K562 (cell line): ENCODE measurements around the gene CLEC3B. TPM values are rescaled to one million over a fixed set of nuclear protein-coding genes. Genes with fewer than 3 reads are reported as not detected.

ENCODE experiments used
- CHD1 ChIP-seq: fragments of 200-600 bp; sonication (generic); IDR thresholded peaks from one replicate; pipeline ENCODE4 v1.6.1; 2012; ENCODE audit warnings: mild to moderate bottlenecking, moderate library complexity, low read length, inconsistent platforms
- HDAC2 ChIP-seq: fragments of 450-650 bp; IDR thresholded peaks from 2 replicates; pipeline ENCODE4 v1.6.1; 2016; ENCODE audit warnings: mild to moderate bottlenecking
- MCM5 ChIP-seq: fragments of 450-650 bp; IDR thresholded peaks from 2 replicates; pipeline ENCODE4 v1.6.1; 2016; ENCODE audit warnings: low read depth
- MEF2A ChIP-seq: IDR thresholded peaks from 2 replicates; pipeline ENCODE4 v1.6.1; 2011; ENCODE audit warnings: low read depth, mild to moderate bottlenecking, low read length, moderate library complexity; ENCODE audit not compliant: control insufficient read depth
- NR2C1 ChIP-seq, 2 experiments: fragments of 450-650 bp; IDR thresholded peaks; 2 replicates each; pipeline ENCODE4 v1.6.1; 2017; ENCODE audit warnings: mild to moderate bottlenecking in 2 of 2, antibody characterized with exemption in 1 of 2, inconsistent platforms in 1 of 2, missing compliant biosample characterization in 1 of 2, missing genetic modification characterization in 1 of 2
- PHB2 ChIP-seq: fragments of 450-650 bp; IDR thresholded peaks from 2 replicates; pipeline ENCODE4 v1.6.1; 2017; ENCODE audit warnings: low read depth
- RAD21 ChIP-seq, 2 experiments: fragments of 250-450 bp in 1 of 2; fragments of 450-650 bp in 1 of 2; sonication (Bioruptor Pico) in 1 of 2; formaldehyde crosslinking in 1 of 2; IDR thresholded peaks in 1 of 2; conservative IDR thresholded peaks in 1 of 2; 2 replicates each; pipeline versions ENCODE4 v1.4.0 to v1.8.0; 2020 to 2022; ENCODE audit warnings: mild to moderate bottlenecking in 2 of 2, moderate library complexity in 1 of 2
- SMARCA4 ChIP-seq: fragments of 450-650 bp; IDR thresholded peaks from 2 replicates; pipeline ENCODE4 v1.6.1; 2016
- SRF ChIP-seq, 2 experiments: fragments of 250-450, 450-650 bp in 1 of 2; sonication (Bioruptor Pico) in 1 of 2; sonication (generic) in 1 of 2; formaldehyde crosslinking; IDR thresholded peaks; 2 replicates each; pipeline versions ENCODE4 v1.5.0 to v1.5.1; 2020 to 2022; ENCODE audit warnings: mild to moderate bottlenecking in 1 of 2, missing genetic modification reagents in 1 of 2
- ZNF589 ChIP-seq: fragments of 200-800 bp; sonication (Bioruptor generic); IDR thresholded peaks from 2 replicates; pipeline ENCODE4 v1.6.1; 2016; ENCODE audit warnings: low read depth, missing genetic modification characterization, missing compliant biosample characterization
- ZNF699 ChIP-seq: fragments of 250-450 bp; sonication (Bioruptor Pico); IDR thresholded peaks from 2 replicates; pipeline ENCODE4 v1.8.0; 2021; ENCODE audit warnings: mild to moderate bottlenecking, moderate library complexity; ENCODE audit not compliant: insufficient replicate concordance
- polyA plus RNA-seq, 8 experiments: library from polyadenylated mRNA; depleted of rRNA in 4 of 8; stranded (reverse) in 5 of 8; unstranded in 3 of 8; fragments of >200 nt; fragmentation: Nextera tagmentation in 2 of 8; fragmentation: Illumina TruSeq in 1 of 8; extraction: Ambion mirVana in 2 of 8; extraction: Trizol in 1 of 8; gene quantifications; 2 replicates each; pipeline versions ENCODE4 v1.2.1 to v1.2.3, GENCODE V29; 2011 to 2014; ENCODE audit warnings: inconsistent platforms in 1 of 8, missing spikeins in 1 of 8
- total RNA-seq, 7 experiments: library from RNA; depleted of rRNA in 6 of 7; stranded (reverse); fragments of >200 nt in 6 of 7; fragmentation: Illumina TruSeq in 2 of 7; extraction: Trizol in 2 of 7; gene quantifications; 2 replicates each; pipeline versions ENCODE4 v1.2.1 to v1.2.3, GENCODE V29; 2011 to 2021; ENCODE audit warnings: low replicate concordance in 1 of 7
- TF ChIP-seq, protein P1 (sequence below): IDR thresholded peaks from 3 replicates; pipeline ENCODE4 v1.6.1; 2011; ENCODE audit warnings: borderline replicate concordance, mild to moderate bottlenecking, moderate library complexity; ENCODE audit not compliant: insufficient read length; ENCODE audit errors: extremely low read depth
- TF ChIP-seq, protein P2 (sequence below): sonication (generic); formaldehyde crosslinking; IDR thresholded peaks from 2 replicates; pipeline ENCODE4 v1.5.0; 2020; ENCODE audit warnings: missing genetic modification reagents
- TF ChIP-seq, protein P3 (sequence below), 2 experiments: fragments of 450-650 bp in 1 of 2; sonication (generic) in 1 of 2; formaldehyde crosslinking in 1 of 2; IDR thresholded peaks; 2 replicates each; pipeline versions ENCODE4 v1.7.1 to v1.9.0; 2016 to 2022; ENCODE audit warnings: inconsistent platforms in 1 of 2, mild to moderate bottlenecking in 1 of 2, missing genetic modification reagents in 1 of 2

Gene CLEC3B
- total and polyA plus RNA-seq, 9 of the 15 experiments (the other 6 are each of a cell fraction or from before 2014, with no cell fraction given): not detected

DNA sequence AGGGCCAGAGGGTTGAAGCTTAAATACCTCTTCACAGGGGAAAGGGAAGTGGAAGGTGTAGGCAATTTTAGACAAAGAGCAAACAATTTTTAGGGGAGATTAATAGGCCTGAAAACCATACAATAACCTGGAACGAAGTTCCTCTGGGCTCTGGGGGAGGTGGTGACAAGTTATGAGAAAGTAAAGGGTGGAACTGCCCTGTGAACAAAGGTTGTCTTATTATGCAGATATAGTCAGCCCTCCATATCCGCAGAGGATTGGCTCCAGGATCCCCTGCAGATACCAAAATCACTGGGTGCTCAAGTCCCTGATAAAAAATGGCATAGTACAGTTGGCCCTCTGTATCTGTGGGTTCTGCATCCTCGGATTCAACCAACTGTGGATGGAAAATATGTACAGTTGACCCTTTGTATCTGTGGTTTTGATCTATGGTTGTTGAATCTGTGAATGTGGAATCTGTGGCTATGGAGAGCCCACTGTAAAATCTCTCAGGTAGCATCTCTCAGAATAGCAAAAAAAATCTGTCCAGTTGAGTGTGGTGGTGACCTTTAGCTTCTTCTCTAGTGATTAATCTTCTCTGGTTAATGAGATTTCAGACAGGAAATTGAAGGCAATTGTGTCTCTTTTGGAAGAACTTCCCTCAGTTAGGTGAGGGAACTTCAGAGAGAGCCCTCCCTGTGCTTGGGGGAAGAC lies 40.2 kb downstream of the CLEC3B start (continued):
- TF ChIP-seq RAD21 (CRISPR knock-in tag; conservative IDR thresholded peaks at IDR 0.05 in 1 of 2, IDR thresholded peaks at IDR 0.05 in 1 of 2) (no peak), HDAC2 (peak; percentile 36; the same call in 1 of the 2 replicates), MEF2A (peak; percentile 20; the same call in 1 of the 2 replicates), CHD1 (no peak), ZNF699 (CRISPR knock-in tag) (no peak), PHB2 (no peak), SRF (CRISPR knock-in tag; IDR thresholded peaks at IDR 0.05) (no peak), MCM5 (no peak), SMARCA4 (no peak), ZNF589 (CRISPR knock-in tag) (no peak), NR2C1 (IDR thresholded peaks at IDR 0.05) (no peak), NR2C1 (tag; IDR thresholded peaks at IDR 0.05) (peak; percentile 68)
- TF ChIP-seq, protein P1, sequence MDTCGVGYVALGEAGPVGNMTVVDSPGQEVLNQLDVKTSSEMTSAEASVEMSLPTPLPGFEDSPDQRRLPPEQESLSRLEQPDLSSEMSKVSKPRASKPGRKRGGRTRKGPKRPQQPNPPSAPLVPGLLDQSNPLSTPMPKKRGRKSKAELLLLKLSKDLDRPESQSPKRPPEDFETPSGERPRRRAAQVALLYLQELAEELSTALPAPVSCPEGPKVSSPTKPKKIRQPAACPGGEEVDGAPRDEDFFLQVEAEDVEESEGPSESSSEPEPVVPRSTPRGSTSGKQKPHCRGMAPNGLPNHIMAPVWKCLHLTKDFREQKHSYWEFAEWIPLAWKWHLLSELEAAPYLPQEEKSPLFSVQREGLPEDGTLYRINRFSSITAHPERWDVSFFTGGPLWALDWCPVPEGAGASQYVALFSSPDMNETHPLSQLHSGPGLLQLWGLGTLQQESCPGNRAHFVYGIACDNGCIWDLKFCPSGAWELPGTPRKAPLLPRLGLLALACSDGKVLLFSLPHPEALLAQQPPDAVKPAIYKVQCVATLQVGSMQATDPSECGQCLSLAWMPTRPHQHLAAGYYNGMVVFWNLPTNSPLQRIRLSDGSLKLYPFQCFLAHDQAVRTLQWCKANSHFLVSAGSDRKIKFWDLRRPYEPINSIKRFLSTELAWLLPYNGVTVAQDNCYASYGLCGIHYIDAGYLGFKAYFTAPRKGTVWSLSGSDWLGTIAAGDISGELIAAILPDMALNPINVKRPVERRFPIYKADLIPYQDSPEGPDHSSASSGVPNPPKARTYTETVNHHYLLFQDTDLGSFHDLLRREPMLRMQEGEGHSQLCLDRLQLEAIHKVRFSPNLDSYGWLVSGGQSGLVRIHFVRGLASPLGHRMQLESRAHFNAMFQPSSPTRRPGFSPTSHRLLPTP: no peak
- TF ChIP-seq, protein P2, sequence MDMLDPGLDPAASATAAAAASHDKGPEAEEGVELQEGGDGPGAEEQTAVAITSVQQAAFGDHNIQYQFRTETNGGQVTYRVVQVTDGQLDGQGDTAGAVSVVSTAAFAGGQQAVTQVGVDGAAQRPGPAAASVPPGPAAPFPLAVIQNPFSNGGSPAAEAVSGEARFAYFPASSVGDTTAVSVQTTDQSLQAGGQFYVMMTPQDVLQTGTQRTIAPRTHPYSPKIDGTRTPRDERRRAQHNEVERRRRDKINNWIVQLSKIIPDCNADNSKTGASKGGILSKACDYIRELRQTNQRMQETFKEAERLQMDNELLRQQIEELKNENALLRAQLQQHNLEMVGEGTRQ (CRISPR knock-in tag): no peak
- TF ChIP-seq, protein P3, sequence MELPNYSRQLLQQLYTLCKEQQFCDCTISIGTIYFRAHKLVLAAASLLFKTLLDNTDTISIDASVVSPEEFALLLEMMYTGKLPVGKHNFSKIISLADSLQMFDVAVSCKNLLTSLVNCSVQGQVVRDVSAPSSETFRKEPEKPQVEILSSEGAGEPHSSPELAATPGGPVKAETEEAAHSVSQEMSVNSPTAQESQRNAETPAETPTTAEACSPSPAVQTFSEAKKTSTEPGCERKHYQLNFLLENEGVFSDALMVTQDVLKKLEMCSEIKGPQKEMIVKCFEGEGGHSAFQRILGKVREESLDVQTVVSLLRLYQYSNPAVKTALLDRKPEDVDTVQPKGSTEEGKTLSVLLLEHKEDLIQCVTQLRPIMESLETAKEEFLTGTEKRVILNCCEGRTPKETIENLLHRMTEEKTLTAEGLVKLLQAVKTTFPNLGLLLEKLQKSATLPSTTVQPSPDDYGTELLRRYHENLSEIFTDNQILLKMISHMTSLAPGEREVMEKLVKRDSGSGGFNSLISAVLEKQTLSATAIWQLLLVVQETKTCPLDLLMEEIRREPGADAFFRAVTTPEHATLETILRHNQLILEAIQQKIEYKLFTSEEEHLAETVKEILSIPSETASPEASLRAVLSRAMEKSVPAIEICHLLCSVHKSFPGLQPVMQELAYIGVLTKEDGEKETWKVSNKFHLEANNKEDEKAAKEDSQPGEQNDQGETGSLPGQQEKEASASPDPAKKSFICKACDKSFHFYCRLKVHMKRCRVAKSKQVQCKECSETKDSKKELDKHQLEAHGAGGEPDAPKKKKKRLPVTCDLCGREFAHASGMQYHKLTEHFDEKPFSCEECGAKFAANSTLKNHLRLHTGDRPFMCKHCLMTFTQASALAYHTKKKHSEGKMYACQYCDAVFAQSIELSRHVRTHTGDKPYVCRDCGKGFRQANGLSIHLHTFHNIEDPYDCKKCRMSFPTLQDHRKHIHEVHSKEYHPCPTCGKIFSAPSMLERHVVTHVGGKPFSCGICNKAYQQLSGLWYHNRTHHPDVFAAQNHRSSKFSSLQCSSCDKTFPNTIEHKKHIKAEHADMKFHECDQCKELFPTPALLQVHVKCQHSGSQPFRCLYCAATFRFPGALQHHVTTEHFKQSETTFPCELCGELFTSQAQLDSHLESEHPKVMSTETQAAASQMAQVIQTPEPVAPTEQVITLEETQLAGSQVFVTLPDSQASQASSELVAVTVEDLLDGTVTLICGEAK (IDR thresholded peaks at IDR 0.05): no peak
- TF ChIP-seq, protein P3 (CRISPR knock-in tag; IDR thresholded peaks at IDR 0.05): no peak
